GM08714 (cell line): ENCODE data around the gene C2orf15.

Source experiments
- H3K4me3 ChIP-seq: fragments of 200-500 bp; sonication (Bioruptor generic); 2 replicates; pipeline ENCODE4 v1.5.1; 2014; ENCODE audit warnings: mild to moderate bottlenecking, low read length, inconsistent platforms
- ZNF274 ChIP-seq: IDR thresholded peaks from 2 replicates; pipeline ENCODE4 v1.6.1; 2012; ENCODE audit warnings: mild to moderate bottlenecking, low read depth, low read length

Gene C2orf15

GRCh38 chr2:99152199-99152895, 10.8 kb downstream of the C2orf15 start:
- no peak overlapping the region for H3K4me3 ChIP-seq
- TF ChIP-seq ZNF274 = no peak

GRCh38 chr2:99153921-99154604, 12.6 kb downstream of the C2orf15 start:
- peak overlapping the region; percentile 95 for H3K4me3 ChIP-seq
- TF ChIP-seq ZNF274 = no peak

DNA sequence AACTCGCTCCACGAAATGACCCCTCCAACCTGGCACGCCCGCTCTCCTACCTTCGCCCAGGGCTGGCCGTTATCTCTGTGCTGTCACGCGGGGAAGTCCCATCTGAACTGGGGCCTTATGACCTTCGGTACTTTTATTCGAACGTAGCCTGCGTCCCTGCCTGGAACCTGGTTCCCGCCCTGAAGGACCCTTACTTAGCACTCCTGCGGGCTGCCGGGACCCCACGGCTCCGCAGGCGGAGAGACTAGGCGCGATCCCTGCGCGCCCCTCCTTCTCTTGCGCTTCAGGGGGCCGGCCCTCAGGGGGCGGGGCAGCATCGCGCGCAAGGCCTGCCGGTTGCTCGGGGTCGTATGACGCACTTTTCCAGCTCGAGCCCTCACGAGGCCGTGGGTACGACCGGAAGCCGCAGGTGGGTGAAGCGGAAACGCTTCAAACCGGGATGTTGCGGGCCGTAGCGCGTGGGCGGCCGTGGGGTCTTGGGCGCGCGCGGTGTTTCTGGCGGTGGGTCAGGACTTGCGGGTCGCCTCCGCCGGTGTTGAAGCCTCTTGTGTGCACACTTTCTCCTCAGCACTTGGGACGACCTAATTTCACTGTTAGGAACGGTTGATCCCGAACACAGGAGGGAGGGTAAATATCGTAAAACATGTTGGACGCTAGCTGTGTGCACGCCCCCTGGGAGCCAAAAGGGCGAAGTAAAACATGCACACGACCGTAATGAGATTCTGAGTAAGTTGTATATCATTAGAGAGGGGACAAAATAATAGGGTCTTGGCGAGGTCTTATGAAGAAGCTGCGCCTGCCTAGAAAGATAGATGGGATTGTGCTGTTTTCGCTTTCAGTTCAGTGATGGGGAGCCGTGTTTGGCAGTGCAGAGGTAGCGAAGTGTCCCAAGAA, 13.4 kb downstream of the C2orf15 start, which contains the start of the genes LIPT1 and TSGA10:
LIPT1 (plus strand) TSS at position 325 of the 894 bp plus-strand sequence. CDS start 6,991 bp downstream, outside the sequence.
TSGA10 (minus strand) TSS at position 300 of the 894 bp plus-strand sequence. CDS start 45,503 bp downstream, outside the sequence.
- no peak for TF ChIP-seq ZNF274
- H3K4me3 ChIP-seq = peak within 1 kb of the TSS; percentile 95

DNA sequence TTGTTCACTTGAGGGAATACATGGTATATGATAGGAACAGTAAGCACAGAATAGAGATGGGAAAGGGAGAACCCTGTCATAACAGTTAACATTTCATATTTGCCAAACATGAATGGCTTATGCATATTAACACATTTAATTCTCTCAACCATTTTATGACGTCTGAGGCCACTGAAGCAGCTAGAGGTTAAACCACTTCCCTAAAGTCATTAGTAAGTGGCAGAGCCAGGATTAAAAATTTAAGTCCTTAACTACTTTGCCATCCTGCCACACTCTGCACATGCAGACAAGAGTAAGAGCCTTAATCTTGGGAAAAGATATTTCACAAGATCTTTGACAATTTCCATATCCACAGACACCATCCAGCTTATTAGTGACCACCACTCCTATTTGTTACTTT, 15.4 kb downstream of the C2orf15 start:
- TF ChIP-seq ZNF274 = no peak
- H3K4me3 ChIP-seq = no peak overlapping the region

DNA sequence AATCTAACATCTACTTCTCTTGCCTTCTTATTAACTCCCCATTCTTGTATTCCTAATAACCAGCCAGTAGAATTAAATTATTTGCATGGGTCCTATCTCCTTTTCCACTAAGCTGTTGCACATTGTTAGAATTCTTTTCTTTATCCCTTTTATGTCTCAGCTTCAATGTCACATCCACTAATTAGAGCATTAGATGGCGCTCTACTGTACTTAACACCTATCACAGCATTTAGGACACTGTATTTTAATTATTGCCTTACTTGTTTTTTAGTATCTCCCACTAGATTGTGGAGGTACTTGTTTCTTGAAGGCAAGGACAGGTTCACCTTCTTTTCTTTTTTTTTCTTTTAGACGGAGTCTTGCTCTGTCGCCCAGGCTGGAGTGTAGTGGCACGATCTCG, 17.1 kb downstream of the C2orf15 start:
- no peak overlapping the region for H3K4me3 ChIP-seq
- no peak for TF ChIP-seq ZNF274

- no peak for TF ChIP-seq ZNF274
- H3K4me3 ChIP-seq = no peak overlapping the region
Measured at GRCh38 chr2:99159594-99159993, 18.1 kb downstream of the C2orf15 start.

DNA sequence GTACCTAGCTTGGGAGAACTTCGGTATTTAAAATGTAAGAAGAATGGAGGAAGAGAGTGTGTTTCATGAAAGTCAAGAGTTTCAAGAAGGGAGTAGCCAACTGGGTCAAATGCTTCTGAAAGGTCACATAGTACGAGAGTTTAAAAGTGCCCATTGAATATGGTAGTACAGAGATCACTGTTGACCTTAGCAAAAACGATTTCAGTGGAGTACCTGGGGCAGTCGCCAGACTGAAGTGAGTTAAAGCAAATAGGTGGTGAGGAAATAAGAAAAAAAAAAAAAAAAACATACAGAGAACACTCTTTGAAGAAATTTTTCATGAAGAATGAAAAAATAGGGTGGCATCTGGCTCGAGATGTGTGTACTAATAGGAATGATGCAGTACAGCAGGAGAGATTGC, 24.7 kb downstream of the C2orf15 start:
- H3K4me3 ChIP-seq = no peak overlapping the region

DNA sequence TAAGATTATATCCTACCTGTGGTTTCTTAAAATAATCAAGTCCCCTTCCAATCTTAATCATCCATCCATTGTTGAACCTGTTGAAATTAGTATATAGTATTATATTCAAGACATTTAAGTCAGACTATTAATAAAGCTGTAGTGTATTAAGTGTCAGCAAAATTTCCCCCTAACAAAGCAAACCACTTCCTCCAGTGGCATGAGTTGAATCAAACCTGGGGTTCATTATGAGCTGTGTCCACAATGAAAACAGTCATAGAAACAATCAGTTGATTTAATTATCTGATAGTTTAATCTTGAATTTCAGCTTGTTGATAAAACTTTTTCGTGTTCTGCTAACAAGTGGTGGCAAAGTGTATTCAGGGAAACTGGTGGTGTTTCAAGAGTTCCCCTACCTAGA, 28.0 kb downstream of the C2orf15 start:
- H3K4me3 ChIP-seq = no peak overlapping the region
- TF ChIP-seq ZNF274 = no peak

More for the DNA sequence above, 24.7 kb downstream of the C2orf15 start:
- no peak for TF ChIP-seq ZNF274

GRCh38 chr2:99171377-99172140, 30.1 kb downstream of the C2orf15 start:
- no peak for TF ChIP-seq ZNF274

DNA sequence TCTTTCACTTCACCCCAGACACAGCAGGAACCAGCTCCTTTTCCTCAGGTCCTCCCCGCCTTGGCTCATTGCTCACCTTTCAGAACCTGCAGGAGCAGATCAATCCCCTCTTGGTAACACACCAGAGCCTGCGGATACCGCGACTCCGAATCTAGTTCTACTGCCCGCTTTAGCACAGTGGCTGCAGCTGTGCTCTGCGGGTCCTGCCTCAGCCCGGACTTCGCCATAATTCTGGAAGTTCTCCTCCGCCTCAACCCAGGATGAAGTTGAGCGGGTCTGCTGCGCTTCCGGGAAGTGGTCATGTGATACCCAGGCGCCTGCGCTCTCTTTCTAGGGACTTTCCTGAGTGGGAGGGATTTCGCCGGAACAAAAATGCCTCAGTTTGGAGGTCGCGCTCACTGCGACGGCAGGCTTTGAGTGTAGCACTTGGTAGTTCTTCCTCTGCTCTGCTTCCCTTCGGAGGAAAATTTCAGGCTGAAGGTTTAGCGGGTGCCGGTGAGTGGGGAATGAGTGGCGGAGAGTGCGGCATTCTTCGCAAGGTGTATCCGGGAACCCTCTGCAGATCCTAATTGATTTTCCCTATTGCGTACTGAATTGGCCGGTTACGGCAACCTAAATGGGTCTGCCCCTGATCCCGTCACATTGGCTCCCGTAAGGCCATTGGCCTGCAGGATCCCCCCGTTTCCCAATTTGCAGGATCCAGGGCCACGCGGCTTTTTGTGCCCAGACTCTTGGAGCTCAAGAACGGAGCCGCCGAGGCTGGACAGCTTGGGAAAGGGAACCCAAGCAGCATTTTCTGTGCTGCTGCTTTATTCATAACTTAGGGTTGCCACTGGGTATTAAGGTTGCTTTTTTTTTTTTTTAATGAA, 39.5 kb downstream of the C2orf15 start, which contains the start of the genes MITD1 and MRPL30:
MITD1 (minus strand) TSS at position 304 of the 869 bp plus-strand sequence; CDS start at position 227, 77 bp downstream.
MRPL30 (plus strand) TSS at position 430 of the 869 bp plus-strand sequence. CDS start 5,020 bp downstream, outside the sequence.
- no peak for TF ChIP-seq ZNF274
- H3K4me3 ChIP-seq = peak within 1 kb of the TSS; percentile 84

More at GRCh38 chr2:99171377-99172140, 30.1 kb downstream of the C2orf15 start:
- no peak overlapping the region for H3K4me3 ChIP-seq

GRCh38 chr2:99181624-99182000, 40.1 kb downstream of the C2orf15 start:
- no peak for TF ChIP-seq ZNF274
- H3K4me3 ChIP-seq = peak overlapping the region; percentile 84

GRCh38 chr2:99183025-99183424, 41.5 kb downstream of the C2orf15 start:
- TF ChIP-seq ZNF274 = no peak
- H3K4me3 ChIP-seq = no peak overlapping the region
